Measurements from ENCODE around the gene DLGAP4. TPM values are rescaled to one million over a fixed set of nuclear protein-coding genes. Genes with fewer than 3 reads are reported as not detected.

Gene DLGAP4
- total and polyA plus RNA-seq, 2 of the 8 experiments (the other 6 are each of a cell fraction or from before 2014, with no cell fraction given), result 41.2 to 57.2 TPM

- Histone ChIP-seq H2BK12ac (ENCODE audit: low read depth, low read length) (no peak overlapping the region), H2AK5ac (ENCODE audit: low read depth, low read length) (no peak overlapping the region), H2BK20ac (ENCODE audit: low read length) (no peak overlapping the region), H3K9me3 (ENCODE audit: insufficient read depth in 2 of 2, low read depth in 1 of 2, low read length in 1 of 2) (no peaks in the 10 kb centered on the region), H3K18ac (ENCODE audit: extremely low read depth, low read length) (no peak overlapping the region), H3K79me1 (ENCODE audit: low read depth, low read length) (no peaks in the 10 kb centered on the region), H4K91ac (replicated peaks; ENCODE audit: insufficient read length, low read length) (no peak overlapping the region), H3K23ac (ENCODE audit: insufficient read length) (no peak overlapping the region), H3K14ac (ENCODE audit: insufficient read length) (no peak overlapping the region), H3K4me3 (ENCODE audit: extremely low read depth in 1 of 4, insufficient read depth in 2 of 4, low read depth in 3 of 4, low read length in 4 of 4) (no peak overlapping the region), H4K20me1 (replicated peaks in 1 of 2; ENCODE audit: control insufficient read depth in 1 of 2, insufficient read depth in 2 of 2, low read length in 2 of 2) (no peaks in the 10 kb centered on the region), H2BK15ac (ENCODE audit: low read length) (no peak overlapping the region), H4K8ac (ENCODE audit: extremely low read depth, insufficient read depth, low read length) (no peak overlapping the region; the same call in 1 of the 2 replicates), H2BK5ac (ENCODE audit: low read depth, low read length) (no peak overlapping the region), H2AFZ (ENCODE audit: low read length) (no peak overlapping the region), H3K56ac (replicated peaks; ENCODE audit: insufficient read length, low read depth, low read length) (no peak overlapping the region), H3K27me3 (replicated peaks in 1 of 4; ENCODE audit: control insufficient read depth in 3 of 4, extremely low read depth in 1 of 4, insufficient read depth in 3 of 4, low read length in 3 of 4) (no peaks in the 10 kb centered on the region), H3K9ac (replicated peaks in 1 of 4; ENCODE audit: extremely low read depth in 1 of 4, low read depth in 3 of 4, low read length in 3 of 4) (no peak overlapping the region), H3K23me2 (ENCODE audit: low read depth, low read length) (no peaks in the 10 kb centered on the region), H3K4me2 (ENCODE audit: insufficient read depth in 1 of 2, low read depth in 2 of 2, low read length in 2 of 2) (no peak overlapping the region), H3K36me3 (ENCODE audit: control insufficient read depth in 2 of 4, insufficient read depth in 4 of 4, low read length in 3 of 4) (no peaks in the 10 kb centered on the region), H3K4me1 (replicated peaks in 1 of 4; ENCODE audit: control insufficient read depth in 3 of 4, insufficient read depth in 4 of 4, low read length in 3 of 4) (no peaks in the 10 kb centered on the region; a peak in 2 of 7 replicates), H2BK120ac (replicated peaks; ENCODE audit: low read depth, low read length) (no peak overlapping the region), H3K27ac (ENCODE audit: low read depth, low read length) (no peak overlapping the region), H3K4ac (replicated peaks; ENCODE audit: insufficient read length, low read depth, low read length) (no peak overlapping the region), H3K79me2 (ENCODE audit: control insufficient read depth in 1 of 2, insufficient read depth in 2 of 2, low read length in 2 of 2) (no peaks in the 10 kb centered on the region), H4K5ac (ENCODE audit: insufficient read length, low read depth, low read length) (no peak overlapping the region)
- ChIA-PET POLR2A (ENCODE audit: partially characterized antibody) (no interaction called here), CTCF (ENCODE audit: partially characterized antibody) (interaction anchor here (0.7 to 6.9 kb wide), 14 partner anchors 10 to 280 kb away, joined by 3 to 54 read pairs (median 4); no protein-coding TSS in a partner anchor)
- TF ChIP-seq PHF8 (conservative IDR thresholded peaks at IDR 0.05; ENCODE audit: low read depth, low read length) (no peak), SUZ12 (IDR thresholded peaks at IDR 0.05; ENCODE audit: low read length) (no peak), POU5F1 (IDR thresholded peaks at IDR 0.05; ENCODE audit: low read depth, low read length) (peak; percentile 49; the same call in 1 of the 2 replicates)
- FAIRE-seq (no peak), DNase-seq (ENCODE audit: low read depth in 1 of 2, low spot score in 2 of 2) (peak in 1 of 2 experiments; percentile 46)
- 80% methylated on average over 18 of the region's 20 CpGs; no CpG with 5 or more reads in 1 of the 2 experiments for WGBS, 2 experiments (ENCODE audit: extremely low coverage in 1 of 2, insufficient coverage in 1 of 2, insufficient read length in 1 of 2, insufficient replicate concordance in 2 of 2, low coverage in 1 of 2, low lambda C conversion rate in 2 of 2, missing lambda C conversion rate in 1 of 2)
These were observed 31.8 kb upstream of the DLGAP4 start for GRCh38 chr20:36274181-36274841.

All from H1 (cell line).